HepG2 (cell line): ENCODE results near the gene NDST1. TPM values are rescaled to one million over a fixed set of nuclear protein-coding genes. Genes with fewer than 3 reads are reported as not detected.

ENCODE experiments used
- ARID2 ChIP-seq: sonication (generic); formaldehyde crosslinking; IDR thresholded peaks from 2 replicates; pipeline ENCODE4 v1.8.1; 2022; ENCODE audit warnings: mild to moderate bottlenecking, missing genetic modification reagents, borderline replicate concordance
- CHD4 ChIP-seq: fragments of 200-600 bp; sonication (generic); IDR thresholded peaks from 2 replicates; pipeline ENCODE4 v1.7.0; 2017; ENCODE audit warnings: mild to moderate bottlenecking, low read length, borderline replicate concordance
- FOXP4 ChIP-seq: sonication (generic); formaldehyde crosslinking; IDR thresholded peaks from 2 replicates; pipeline ENCODE4 v1.4.0; 2020; ENCODE audit warnings: missing genetic modification reagents
- HDAC6 ChIP-seq: fragments of 200-600 bp; sonication (generic); IDR thresholded peaks from 2 replicates; pipeline ENCODE4 v1.7.0; 2017; ENCODE audit warnings: mild to moderate bottlenecking, antibody characterized with exemption, low read length, low read depth
- MTA3 ChIP-seq: sonication (generic); formaldehyde crosslinking; IDR thresholded peaks from 2 replicates; pipeline ENCODE4 v1.4.0; 2020; ENCODE audit warnings: missing genetic modification reagents
- MYC ChIP-seq: sonication (generic); formaldehyde crosslinking; IDR thresholded peaks from 2 replicates; pipeline ENCODE4 v1.9.0; 2021; ENCODE audit warnings: missing genetic modification reagents, borderline replicate concordance
- NFE2L2 ChIP-seq: fragments of 150-350 bp; IDR thresholded peaks from 2 replicates; pipeline ENCODE4 v1.6.1; 2014; ENCODE audit warnings: low read length
- PAWR ChIP-seq: sonication (generic); formaldehyde crosslinking; IDR thresholded peaks from 2 replicates; pipeline ENCODE4 v1.4.0; 2020; ENCODE audit warnings: missing genetic modification reagents, mild to moderate bottlenecking, borderline replicate concordance
- POLR2A ChIP-seq, 2 experiments: IDR thresholded peaks; 2 replicates each; pipeline ENCODE4 v1.6.1; 2011; ENCODE audit warnings: low read depth in 2 of 2, low read length in 2 of 2, mild to moderate bottlenecking in 1 of 2, moderate library complexity in 1 of 2; ENCODE audit not compliant: insufficient read depth in 1 of 2
- TGIF2 ChIP-seq: IDR thresholded peaks from 2 replicates; pipeline ENCODE4 v1.6.1; 2016; ENCODE audit warnings: control low read depth, missing compliant biosample characterization
- ZBTB2 ChIP-seq: sonication (generic); formaldehyde crosslinking; IDR thresholded peaks from 2 replicates; pipeline ENCODE4 v1.8.0; 2022; ENCODE audit warnings: low read depth, missing genetic modification reagents
- ZNF101 ChIP-seq: sonication (generic); formaldehyde crosslinking; IDR thresholded peaks from 2 replicates; pipeline ENCODE4 v1.4.0; 2020; ENCODE audit warnings: mild to moderate bottlenecking, low read depth, missing genetic modification reagents, borderline replicate concordance
- ZNF235 ChIP-seq: sonication (generic); formaldehyde crosslinking; IDR thresholded peaks from 2 replicates; pipeline ENCODE4 v1.8.1; 2023; ENCODE audit warnings: mild to moderate bottlenecking, missing genetic modification reagents, borderline replicate concordance
- ZNF280D ChIP-seq: sonication (generic); formaldehyde crosslinking; IDR thresholded peaks from 2 replicates; pipeline ENCODE4 v1.5.1; 2020; ENCODE audit warnings: mild to moderate bottlenecking, missing genetic modification reagents
- ZNF331 ChIP-seq: sonication (generic); formaldehyde crosslinking; IDR thresholded peaks from 2 replicates; pipeline ENCODE4 v1.4.0; 2020; ENCODE audit warnings: missing genetic modification reagents
- ZNF337 ChIP-seq: sonication (generic); formaldehyde crosslinking; IDR thresholded peaks from 2 replicates; pipeline ENCODE4 v1.5.1; 2020; ENCODE audit warnings: missing genetic modification reagents, low read depth, mild to moderate bottlenecking, borderline replicate concordance
- ZNF383 ChIP-seq: sonication (generic); formaldehyde crosslinking; IDR thresholded peaks from 2 replicates; pipeline ENCODE4 v1.4.0; 2020; ENCODE audit warnings: missing genetic modification reagents, mild to moderate bottlenecking, borderline replicate concordance
- ZNF431 ChIP-seq: sonication (generic); formaldehyde crosslinking; IDR thresholded peaks from 2 replicates; pipeline ENCODE4 v1.9.0; 2022; ENCODE audit warnings: missing genetic modification reagents, low read depth, mild to moderate bottlenecking, borderline replicate concordance
- ZNF460 ChIP-seq: sonication (generic); formaldehyde crosslinking; IDR thresholded peaks from 2 replicates; pipeline ENCODE4 v1.5.1; 2020; ENCODE audit warnings: missing genetic modification reagents, mild to moderate bottlenecking, borderline replicate concordance
- ZNF484 ChIP-seq: sonication (generic); formaldehyde crosslinking; IDR thresholded peaks from 2 replicates; pipeline ENCODE4 v1.5.1; 2020; ENCODE audit warnings: mild to moderate bottlenecking, low read depth, missing genetic modification reagents, borderline replicate concordance
- ZNF569 ChIP-seq: sonication (generic); formaldehyde crosslinking; IDR thresholded peaks from 2 replicates; pipeline ENCODE4 v1.5.0; 2020; ENCODE audit warnings: mild to moderate bottlenecking, missing genetic modification reagents, moderate library complexity, borderline replicate concordance
- ZNF768 ChIP-seq: sonication (generic); formaldehyde crosslinking; IDR thresholded peaks from 2 replicates; pipeline ENCODE4 v1.4.0; 2020; ENCODE audit warnings: missing genetic modification reagents
- polyA plus RNA-seq, 8 experiments: library from polyadenylated mRNA; depleted of rRNA in 3 of 8; stranded (reverse) in 7 of 8; unstranded in 1 of 8; fragments of >200 nt; fragmentation: Illumina TruSeq in 4 of 8; extraction: Trizol in 4 of 8; gene quantifications; 2 replicates each; pipeline versions ENCODE4 v1.2.1 to v1.2.3, GENCODE V29; 2011 to 2016; ENCODE audit warnings: low read depth in 4 of 8, missing spikeins in 1 of 8, mixed read lengths in 1 of 8; ENCODE audit not compliant: insufficient read depth in 1 of 8
- total RNA-seq, 5 experiments: library from RNA; depleted of rRNA; stranded (reverse); fragments of >200 nt; fragmentation: Illumina TruSeq; extraction: Trizol; gene quantifications; 2 replicates each; pipeline ENCODE4 v1.2.3, GENCODE V29; 2016; ENCODE audit warnings: low read depth in 1 of 5
- TF ChIP-seq, protein P1 (sequence below): sonication (generic); formaldehyde crosslinking; IDR thresholded peaks from 2 replicates; pipeline ENCODE4 v1.8.1; 2023; ENCODE audit warnings: mild to moderate bottlenecking, moderate library complexity, missing genetic modification reagents

Gene NDST1
- total and polyA plus RNA-seq, 2 of the 13 experiments (the other 11 are each of a cell fraction or from before 2014, with no cell fraction given): 23.8 to 26.2 TPM

- TF ChIP-seq MYC (CRISPR knock-in tag) (peak; percentile 92), ZNF331 (CRISPR knock-in tag) (peak; percentile 97), ZNF768 (CRISPR knock-in tag) (peak; percentile 59), ZNF101 (CRISPR knock-in tag) (no peak), ZBTB2 (CRISPR knock-in tag) (peak; percentile 54; the same call in 1 of the 2 replicates), ZNF484 (CRISPR knock-in tag) (no peak), HDAC6 (no peak), ZNF569 (CRISPR knock-in tag) (no peak), ZNF383 (CRISPR knock-in tag) (no peak), ZNF280D (peak; percentile 99), ZNF337 (CRISPR knock-in tag) (peak; percentile 90; the same call in 1 of the 2 replicates), CHD4 (0 out of 2 replicates have a peak, but pooled peaks have one; percentile 1), ZNF235 (CRISPR knock-in tag) (peak; percentile 33; the same call in 1 of the 2 replicates), TGIF2 (CRISPR knock-in tag) (peak; percentile 100), ZNF431 (CRISPR knock-in tag) (peak; percentile 96), MTA3 (CRISPR knock-in tag) (no peak), ARID2 (no peak), NFE2L2 (no peak; the same call in 1 of the 2 replicates), FOXP4 (CRISPR knock-in tag) (peak; percentile 100), ZNF460 (CRISPR knock-in tag) (peak; percentile 80; the same call in 1 of the 2 replicates), POLR2A (IDR thresholded peaks at IDR 0.05; ENCODE audit: insufficient read depth in 1 of 2, low read depth in 2 of 2, low read length in 2 of 2) (peak; percentile 46 to 47; a peak in 3 of 4 replicates), PAWR (CRISPR knock-in tag) (no peak)
- TF ChIP-seq, protein P1, sequence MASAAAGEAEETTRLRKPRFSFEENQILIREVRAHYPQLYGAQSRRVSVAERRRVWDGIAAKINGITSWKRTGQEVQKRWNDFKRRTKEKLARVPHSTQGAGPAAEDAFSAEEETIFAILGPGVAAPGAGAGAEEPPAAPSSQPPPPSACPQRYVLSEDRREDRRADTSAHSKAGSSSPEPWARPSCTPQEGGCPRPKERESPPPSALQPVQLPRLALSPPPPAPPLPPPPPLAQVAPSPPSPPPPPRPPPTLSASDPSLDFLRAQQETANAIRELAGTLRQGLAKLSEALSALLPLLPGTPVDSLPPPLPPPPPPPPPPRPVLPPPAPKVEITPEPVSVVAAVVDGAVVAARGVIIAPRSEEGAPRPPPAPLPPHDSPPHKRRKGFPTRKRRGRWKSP (CRISPR knock-in tag): peak; percentile 63; the same call in 1 of the 2 replicates
These were observed 35.1 kb downstream of the NDST1 start (continued) for GRCh38 chr5:150542933-150543445.
